GM21360 (cell line): ENCODE results near the gene SARDH.
"Not testable (repeated sequence)": the region's sequence is repeated elsewhere in the genome, so short reads cannot be mapped to it uniquely, and the experiment has no call there.

Experiments used
- ATAC-seq: cut with Tn5 transposase; IDR thresholded peaks from one replicate; pipeline ENCODE4 v1.9.1; 2021; ENCODE audit warnings: mild to moderate bottlenecking, moderate library complexity; ENCODE audit not compliant: unreplicated experiment

Gene SARDH

DNA sequence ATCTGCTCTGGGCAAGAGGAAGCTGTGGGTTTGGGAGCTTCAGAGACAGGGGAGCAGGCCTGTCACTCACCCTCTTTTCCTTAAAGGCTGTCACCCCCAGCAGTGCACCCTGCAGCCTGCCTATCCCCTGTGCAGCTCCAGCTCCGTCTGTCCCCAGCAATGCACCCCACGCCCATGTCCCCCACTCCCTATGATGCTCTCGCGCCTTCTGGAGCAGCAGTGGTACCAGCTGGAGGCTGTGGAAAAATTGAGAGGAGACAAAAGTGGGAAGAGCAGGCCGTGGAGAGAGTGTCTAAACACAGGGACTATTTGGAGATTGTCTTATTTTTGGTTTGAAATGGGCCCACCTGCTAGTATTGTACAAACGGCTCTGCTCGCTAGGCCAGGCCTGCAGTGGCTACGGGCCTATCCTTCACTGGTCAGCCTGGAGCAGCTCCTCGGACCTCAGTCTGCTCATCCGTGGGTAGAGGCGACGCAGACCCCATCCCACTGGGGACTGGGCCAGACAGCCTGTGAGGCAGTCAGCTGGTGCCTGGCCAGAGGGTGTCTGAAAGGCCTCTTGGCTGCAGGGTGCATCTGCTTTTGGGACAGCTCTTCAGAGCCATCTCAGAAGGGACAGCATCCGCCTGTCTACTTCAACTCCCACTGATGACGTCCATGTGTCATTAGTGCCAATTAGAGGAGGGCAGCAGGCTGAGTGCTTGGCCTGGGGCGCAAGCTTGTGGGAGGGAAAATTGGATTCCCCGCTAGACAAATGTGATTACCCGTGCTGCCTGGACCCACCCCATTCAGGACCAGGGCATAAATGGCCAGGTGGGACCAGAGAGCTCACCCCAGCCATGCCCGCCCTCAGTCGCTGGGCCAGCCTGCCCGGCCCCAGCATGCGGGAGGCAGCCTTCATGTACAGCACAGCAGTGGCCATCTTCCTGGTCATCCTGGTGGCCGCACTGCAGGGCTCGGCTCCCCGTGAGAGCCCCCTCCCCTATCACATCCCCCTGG, 102.3 kb downstream of the SARDH start, which contains the start of gene DBH:
DBH (plus strand) TSS at position 831 of the 999 bp plus-strand sequence; CDS start at position 840, 9 bp downstream.
- no peak for ATAC-seq

- ATAC-seq = no peak
Measured at GRCh38 chr9:133635098-133635497, 103.1 kb downstream of the SARDH start.

DNA sequence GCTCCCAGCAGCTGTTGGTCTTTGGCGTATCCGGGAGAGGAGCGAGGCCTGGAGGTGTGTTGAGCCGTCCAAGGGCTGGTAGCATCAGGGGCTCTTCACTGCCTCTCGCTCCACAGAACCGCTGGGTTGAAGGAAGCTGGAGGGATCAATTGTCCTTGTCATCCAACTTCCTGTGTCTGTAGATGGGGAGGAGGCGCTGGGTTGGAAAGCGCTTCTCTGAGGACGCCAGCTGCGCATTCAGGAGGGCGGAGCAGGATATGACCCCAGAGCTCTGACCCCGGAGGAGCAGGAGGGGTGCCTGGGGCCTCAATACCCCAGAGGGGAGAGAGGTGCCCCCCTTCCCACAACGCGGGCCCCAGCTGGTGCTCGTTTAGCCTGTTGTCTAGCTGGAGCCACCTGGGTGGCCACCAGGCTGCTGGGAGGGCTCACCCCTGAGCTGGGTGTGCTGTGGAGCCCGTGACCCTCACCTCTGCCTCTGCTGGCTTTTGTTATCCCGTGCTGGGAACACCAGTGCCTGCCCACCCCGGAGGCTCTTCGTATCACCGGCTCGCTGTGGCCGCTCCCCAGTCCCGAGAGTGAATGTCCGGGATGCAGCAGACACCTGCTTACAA, 104.0 kb downstream of the SARDH start:
- no peak for ATAC-seq

- no peak for ATAC-seq
Measured at GRCh38 chr9:133633681-133634080, 104.5 kb downstream of the SARDH start.

DNA sequence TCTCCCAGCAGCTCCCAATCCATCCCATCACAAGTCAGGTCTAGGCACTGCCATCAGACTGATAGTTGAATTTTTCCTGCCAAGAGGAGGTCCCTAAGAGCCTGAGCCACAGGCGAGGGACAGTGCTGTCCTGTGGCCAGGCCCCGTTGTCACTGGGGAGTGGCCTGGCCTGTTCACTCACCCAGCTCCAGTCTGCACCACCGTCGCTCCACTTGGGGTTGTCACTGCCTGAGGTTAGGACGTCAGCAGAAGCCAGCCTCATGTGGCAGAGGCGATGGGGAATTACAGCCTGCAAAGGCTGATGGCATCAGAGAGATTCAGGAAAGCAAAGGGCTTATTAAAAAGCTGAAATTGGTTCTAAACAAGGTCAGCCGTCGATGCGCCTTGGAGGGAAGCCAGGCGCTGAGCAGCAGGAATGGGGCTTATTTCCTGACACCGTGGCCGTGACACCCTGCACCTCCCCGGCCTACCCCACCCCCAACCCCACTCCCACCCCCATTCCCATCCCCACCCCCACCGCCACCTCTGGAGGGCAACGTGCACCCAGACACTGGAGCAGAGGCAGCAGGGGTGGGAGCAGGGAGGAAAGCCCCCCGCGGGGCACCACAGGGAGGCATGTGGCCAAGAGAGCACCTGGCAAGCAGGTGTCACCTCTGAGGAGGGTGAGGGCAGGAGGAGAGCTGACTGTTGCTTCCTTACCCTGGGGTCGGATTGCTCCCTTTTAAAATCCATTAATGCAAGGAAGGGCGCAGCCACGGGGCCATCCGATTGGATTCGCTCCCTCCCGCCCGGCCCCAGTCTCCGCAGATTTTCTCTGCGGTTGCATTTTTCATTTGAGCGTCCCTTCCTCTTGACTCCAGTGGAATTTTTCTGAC, 105.1 kb downstream of the SARDH start:
- no peak for ATAC-seq

- no peak for ATAC-seq
Measured at GRCh38 chr9:133631111-133631510, 107.0 kb downstream of the SARDH start.

DNA sequence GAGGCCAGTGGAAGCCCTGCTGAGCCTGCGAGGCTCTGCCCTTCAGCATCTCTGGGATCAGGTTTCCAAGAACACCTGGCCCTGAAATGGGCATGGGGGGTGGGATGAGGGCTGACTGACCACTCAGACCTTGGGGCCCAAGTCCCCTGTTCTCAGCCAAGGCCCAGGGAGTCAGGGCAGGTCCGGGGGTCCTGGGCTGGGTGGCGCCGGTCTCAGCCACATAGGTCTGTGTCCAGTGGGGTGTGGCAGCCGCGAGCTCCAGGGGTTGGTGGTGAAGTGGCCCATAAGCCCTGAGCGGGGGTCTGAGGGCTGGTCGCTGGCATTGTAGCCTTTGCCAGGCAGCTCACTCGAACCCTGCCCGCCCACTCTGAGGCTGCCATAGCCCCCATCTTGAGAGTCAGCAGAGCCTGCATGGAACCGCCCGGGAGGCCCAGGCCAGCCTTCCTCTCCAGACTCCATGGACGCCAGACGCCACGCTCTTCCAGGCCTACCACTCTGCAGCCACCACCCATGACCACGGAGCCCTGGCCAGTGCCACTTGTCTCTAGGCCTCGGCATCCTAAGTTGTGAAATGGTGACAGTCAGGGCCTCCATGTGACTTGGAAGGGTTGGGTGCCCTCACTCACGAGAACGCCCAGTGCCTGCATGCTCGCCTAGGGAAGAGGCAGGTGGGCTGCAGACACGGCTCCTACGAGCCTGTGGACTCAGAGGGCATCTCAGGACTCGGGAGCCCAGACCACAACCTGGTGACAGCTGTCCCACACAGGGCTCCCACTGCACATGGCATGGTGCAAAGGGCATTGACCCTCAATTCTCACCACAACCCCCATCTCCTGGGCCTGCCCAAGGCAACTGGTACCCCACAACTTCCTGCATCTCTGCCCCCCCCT, 108.7 kb downstream of the SARDH start:
- no peak for ATAC-seq

- ATAC-seq = no peak
Measured at GRCh38 chr9:133628766-133629165, 109.4 kb downstream of the SARDH start.

GRCh38 chr9:133627341-133627740, 110.8 kb downstream of the SARDH start:
- no peak for ATAC-seq

- ATAC-seq = not testable (repeated sequence)
Measured at GRCh38 chr9:133626008-133626407, 112.1 kb downstream of the SARDH start.

GRCh38 chr9:133622555-133622954, 115.6 kb downstream of the SARDH start:
- ATAC-seq = no peak

GRCh38 chr9:133621725-133622267, 116.4 kb downstream of the SARDH start:
- no peak for ATAC-seq

DNA sequence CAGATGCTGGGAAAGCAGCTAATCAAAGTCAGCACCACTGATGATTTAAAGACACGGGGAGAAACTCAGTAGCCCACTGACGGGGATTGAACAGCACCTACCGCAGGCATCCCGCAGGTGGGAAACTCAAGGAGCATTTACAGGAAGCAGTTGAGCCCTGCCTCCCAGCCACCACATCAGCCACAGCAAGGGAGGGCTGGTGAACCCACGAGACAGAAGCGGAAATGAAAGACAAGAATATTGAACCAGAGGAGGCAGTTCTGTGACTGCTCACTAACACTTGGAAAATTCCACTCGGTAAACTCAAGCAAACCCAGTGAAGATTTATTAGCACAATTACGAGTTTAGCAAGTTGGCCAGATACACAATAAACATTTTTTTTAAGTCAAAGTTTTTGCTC, 118.4 kb downstream of the SARDH start:
- ATAC-seq = no peak

DNA sequence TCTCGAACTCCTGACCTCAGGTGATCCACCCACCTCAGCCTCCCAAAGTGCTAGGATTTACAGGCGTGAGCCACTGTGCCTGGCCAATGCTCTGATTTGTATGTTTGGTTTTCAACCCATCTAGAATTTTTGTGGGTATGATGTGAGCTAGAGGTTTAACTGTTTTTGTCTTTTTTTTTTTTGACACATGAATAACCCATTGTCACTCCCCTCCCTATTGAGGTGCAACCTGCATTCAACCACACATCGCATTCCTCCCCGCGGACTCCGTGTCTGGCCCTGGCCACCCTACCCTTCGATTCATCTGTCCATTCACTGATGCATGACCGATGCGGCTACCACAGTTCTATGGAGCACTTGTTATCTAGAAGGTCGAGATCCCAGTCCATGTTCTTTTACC, 119.4 kb downstream of the SARDH start:
- no peak for ATAC-seq

- ATAC-seq = no peak
Measured at GRCh38 chr9:133616643-133617405, 121.3 kb downstream of the SARDH start.

DNA sequence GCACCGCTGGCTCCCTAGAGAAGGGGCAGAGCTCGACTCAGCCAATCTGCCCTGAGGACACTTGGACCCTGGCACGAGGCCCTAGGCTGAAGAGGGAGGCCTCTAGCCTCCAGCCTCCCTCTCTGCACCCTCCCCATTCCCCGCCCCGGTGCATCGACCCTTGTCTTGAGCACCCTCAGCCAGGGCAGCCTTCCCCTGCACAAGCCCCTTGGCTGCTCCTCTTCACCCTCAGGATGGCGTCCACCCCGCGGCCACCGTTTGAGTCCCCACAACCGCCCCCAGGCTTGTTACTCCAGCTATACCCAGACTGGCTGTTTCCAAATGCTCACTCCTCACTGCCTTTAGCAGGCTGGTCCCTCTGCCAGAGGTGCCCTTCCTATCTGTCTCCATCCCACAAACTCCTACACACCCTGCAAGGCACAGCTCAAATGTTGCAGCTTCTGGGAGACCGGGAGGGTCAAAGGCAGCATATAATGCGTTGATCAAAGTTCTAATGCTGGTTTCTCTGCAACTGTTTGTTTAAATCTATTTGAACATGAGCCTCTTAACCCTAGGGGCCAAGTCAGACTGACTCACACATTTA, 122.5 kb downstream of the SARDH start:
- ATAC-seq = no peak

DNA sequence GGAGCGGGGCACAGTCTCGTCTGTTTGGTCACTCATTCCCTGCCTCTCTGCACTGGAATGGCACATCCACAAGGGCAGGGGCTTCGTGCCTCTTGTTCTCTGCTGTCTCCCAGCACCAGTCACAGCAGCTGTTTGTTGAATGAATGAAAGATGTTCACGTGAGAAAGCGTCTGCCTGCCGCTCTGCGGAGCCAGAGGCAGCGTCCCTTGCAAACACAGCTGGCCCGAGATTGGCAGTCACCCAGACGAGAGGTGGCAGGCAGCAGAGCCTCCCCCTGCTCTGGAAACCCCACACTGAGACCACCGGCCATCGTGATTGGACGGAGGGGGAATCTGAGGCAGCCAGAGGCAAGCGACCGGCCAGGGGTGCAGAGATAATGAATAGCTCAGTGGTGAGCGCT, 123.0 kb downstream of the SARDH start:
- ATAC-seq = no peak

GRCh38 chr9:133614678-133615077, 123.5 kb downstream of the SARDH start:
- ATAC-seq = no peak

DNA sequence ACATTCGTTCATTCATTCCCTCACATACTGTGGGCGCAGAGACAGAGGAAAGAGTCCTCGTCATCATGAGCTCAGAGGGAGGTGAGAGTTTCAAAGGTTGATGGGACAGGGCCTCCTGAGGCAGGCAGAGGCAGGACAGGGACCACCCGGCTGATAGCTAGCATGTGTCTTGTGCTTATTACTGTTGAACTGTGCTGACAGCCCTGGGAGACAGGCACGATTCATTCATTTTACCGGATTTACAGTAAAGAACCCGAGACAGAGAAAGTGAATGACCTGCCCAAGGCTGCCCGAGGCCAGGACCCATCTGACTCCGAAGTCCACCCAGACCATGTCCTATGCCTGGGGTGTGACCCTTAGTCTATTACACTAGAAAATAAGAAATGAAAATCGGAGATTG, 124.1 kb downstream of the SARDH start:
- no peak for ATAC-seq
